GM21825 (cell line): Measurements from ENCODE around the gene CFAP299.
A peak's percentile ranks its signal among the peaks of the same experiment; 100 is the strongest.
"Not testable (repeated sequence)": the region's sequence is repeated elsewhere in the genome, so short reads cannot be mapped to it uniquely, and the experiment has no call there.

ENCODE experiments used
- ATAC-seq: cut with Tn5 transposase; IDR thresholded peaks from one replicate; pipeline ENCODE4 v1.9.1; 2021; ENCODE audit warnings: mild to moderate bottlenecking, moderate library complexity; ENCODE audit not compliant: unreplicated experiment

Gene CFAP299

DNA sequence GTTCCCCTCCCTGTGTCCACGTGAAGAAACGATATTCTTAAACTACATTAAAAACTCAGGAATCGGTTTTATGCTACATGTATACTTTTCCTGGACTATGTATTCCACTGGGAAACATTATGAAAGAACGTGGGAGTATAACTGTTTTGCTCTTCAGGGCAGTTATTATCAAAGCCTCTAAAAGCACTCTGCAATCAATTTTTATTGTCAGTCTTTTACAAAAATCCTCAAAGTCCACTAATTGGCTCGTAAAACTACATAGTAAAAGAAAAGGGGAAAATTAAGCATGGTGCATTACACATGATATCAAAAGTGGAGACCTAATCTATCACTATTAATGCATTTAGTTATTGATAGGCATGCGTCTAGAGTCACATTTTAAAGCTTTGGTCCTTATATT is 11.4 kb upstream of the CFAP299 start:
- no peak for ATAC-seq

- ATAC-seq, result no peak
Measured at GRCh38 chr4:80331693-80332092, 3.8 kb upstream of the CFAP299 start.

DNA sequence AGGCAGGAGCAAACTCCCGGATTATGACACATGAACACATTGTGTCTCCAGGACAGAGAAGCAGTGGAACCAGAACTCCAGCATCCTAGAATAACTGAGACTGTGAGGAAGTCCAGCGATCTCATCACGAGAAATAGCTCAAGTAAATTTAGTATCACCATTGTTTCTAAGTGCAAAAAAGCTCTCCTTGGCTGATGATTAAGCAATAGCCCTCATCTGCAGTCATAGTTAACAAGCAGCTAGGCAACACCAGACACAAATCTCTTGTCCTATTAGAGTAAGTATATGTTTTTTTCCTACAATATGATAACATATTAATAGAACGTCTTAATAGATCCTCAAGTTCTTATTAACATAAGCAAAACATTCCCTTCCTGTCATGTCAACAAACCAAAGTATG is 2.4 kb upstream of the CFAP299 start:
- no peak for ATAC-seq

DNA sequence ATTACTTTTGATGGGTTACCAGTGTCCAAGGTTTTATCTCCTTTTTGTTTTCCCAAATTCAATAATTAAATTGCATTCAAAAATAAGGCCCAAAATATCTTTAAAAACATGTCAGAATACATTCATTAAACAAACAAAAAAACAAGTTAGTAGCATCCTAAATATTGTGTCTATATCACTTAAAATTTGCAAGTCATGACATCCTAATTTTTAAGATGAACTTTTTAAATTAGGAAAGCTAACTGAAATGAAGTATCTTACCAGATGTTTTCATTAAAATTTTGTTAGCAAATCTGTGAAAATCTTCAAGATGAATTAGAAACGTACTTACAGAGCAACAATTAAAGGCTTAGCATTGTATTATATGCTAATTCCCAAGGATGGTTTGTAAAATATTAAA is 962 bp upstream of the CFAP299 start:
- no peak for ATAC-seq

DNA sequence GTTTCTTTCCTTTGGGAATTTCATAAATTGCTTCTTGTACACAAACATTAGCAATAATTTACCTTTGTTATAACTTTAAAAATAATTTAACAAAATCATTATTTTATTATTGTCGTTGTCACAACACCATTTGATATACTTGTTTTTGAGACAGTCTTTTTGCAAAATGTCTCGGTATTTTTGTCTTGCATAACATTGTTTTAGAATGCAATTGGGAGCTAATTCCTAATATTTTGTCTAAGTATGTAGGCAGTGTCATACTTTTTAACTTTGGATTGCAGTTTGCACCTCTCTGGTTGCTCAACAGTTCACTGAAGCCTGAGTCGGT is 340 bp upstream of the CFAP299 start:
- no peak for ATAC-seq

- no peak for ATAC-seq
Measured at GRCh38 chr4:80336582-80336981, 1.1 kb downstream of the CFAP299 start.

GRCh38 chr4:80340036-80340435 is 4.5 kb downstream of the CFAP299 start:
- ATAC-seq, result no peak

- not testable (repeated sequence) for ATAC-seq
Measured at GRCh38 chr4:80342684-80343083, 7.2 kb downstream of the CFAP299 start.

DNA sequence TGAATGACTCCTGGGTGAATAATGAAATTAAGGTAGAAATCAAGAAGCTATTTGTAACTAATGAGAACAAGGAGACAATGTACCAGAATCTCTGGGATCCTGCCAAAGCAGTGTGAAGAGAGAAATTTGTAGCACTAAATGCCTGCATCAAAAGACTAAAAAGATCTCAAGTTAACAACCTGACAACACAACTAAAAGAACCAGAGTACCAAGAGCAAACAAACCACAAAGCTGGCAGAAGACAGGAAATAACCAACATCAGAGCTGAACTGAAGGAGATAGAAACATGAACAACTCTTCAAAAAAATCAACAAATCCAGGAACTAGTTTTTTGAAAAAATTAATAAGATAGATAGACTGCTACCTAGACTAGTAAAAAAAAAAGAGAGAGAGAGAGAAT is 8.4 kb downstream of the CFAP299 start:
- no peak for ATAC-seq

GRCh38 chr4:80360084-80360483 is 24.6 kb downstream of the CFAP299 start:
- ATAC-seq, result no peak

DNA sequence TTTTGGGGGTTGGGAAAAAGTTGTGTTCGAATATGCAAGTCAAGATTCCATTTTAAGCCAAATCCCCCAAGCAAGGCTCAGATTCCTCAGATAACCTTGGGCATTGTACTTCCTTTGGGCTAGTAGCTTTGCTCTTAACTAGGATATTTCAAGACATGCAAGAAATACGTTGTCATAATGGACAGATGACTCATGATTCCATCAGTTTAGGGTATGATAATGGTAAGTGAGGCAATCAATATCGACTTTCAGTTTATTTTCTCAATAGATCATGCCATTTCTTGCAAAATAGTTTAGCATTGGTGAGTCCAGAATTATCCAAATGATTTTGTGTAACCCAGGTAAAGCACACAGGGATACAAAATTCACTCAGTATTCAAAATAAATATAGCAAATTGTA is 25.4 kb downstream of the CFAP299 start:
- ATAC-seq, result no peak

DNA sequence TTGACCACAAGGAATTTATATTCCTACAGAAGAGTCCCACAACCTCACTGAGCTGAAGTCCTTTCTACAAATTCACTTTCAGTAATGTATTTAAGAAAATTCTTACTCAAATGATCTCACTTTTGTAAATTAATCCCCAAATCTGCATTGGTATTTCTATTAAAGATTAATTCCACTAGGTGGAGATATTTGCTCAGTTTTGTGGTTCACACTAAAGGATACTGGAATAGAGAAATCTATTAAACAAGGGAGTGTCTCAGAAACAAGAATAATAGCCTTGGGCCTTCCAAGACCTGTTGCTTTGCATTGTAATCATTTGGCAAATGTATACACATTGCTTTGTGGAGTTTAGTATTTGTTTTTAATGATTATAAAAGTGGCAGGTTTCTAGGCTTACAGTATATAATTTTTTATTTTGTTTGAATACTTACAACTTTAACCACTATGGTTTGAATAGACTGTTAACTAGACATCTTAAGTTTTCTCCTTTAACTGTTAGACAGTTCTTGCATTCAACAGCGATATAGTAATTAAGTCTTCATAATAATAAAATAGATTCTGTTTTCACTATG is 25.9 kb downstream of the CFAP299 start:
- ATAC-seq, result no peak

GRCh38 chr4:80362578-80363181 is 27.1 kb downstream of the CFAP299 start:
- ATAC-seq, result peak; percentile 64

- peak; percentile 83 for ATAC-seq
Measured at GRCh38 chr4:80365928-80366327, 30.4 kb downstream of the CFAP299 start.

DNA sequence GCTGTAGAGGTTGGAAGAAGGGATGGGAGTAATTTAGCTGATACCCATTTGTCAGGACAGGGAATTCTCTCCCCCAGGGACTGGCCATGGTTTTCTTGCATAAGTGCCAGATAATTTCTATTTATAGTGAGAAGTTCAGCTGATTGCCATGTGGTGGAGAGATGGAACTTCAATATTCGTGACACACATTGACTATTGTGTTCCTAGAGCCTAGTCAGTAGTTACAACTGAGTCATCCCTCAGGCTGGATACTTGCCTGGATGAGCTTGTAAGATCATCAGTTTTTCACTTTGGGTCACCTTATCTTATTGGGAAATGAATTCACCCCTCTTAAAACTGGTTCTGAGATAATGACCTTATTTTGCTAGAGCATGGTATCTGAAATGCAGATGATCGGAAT is 32.2 kb downstream of the CFAP299 start:
- no peak for ATAC-seq

GRCh38 chr4:80370635-80371034 is 35.1 kb downstream of the CFAP299 start:
- no peak for ATAC-seq

DNA sequence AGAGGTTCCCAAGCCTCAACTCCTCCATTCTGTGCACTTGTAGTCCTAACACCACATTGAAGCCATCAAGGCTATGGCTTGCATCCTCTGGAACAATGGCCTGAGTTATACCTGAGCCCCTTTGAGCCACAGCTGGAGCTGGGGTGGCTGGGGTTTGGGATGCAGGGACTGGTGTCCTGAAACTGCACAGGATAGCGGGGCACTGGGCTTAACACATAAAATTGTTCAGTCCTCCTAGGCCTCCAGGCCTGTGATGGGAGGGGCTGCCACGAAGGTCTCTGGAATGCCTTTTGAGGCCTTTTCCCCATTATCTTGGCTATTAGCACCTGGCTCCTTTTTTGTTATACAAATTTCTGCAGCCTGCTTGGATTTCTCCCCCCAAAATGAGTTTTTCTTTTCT is 35.5 kb downstream of the CFAP299 start:
- no peak for ATAC-seq

DNA sequence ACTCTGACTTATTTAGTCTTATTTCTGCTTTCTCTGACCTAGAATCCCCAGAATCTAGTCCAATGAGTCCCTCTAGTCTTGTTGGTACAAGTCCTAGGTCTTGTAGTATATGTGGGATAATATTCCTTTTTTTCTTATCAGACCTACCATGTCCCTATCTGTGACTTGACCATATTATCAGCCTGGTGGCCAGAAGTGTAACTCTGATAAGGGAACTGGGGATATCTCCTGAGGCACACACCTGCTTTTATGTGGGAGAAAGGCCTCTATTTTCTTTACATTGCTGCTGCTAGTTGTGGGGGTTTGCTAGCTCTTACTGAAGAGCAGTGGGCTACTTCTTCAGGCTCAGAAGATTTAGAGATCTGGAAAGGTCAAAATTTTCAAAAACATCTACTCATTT is 38.6 kb downstream of the CFAP299 start:
- ATAC-seq, result no peak

GRCh38 chr4:80382090-80382832 is 46.7 kb downstream of the CFAP299 start:
- no peak for ATAC-seq

DNA sequence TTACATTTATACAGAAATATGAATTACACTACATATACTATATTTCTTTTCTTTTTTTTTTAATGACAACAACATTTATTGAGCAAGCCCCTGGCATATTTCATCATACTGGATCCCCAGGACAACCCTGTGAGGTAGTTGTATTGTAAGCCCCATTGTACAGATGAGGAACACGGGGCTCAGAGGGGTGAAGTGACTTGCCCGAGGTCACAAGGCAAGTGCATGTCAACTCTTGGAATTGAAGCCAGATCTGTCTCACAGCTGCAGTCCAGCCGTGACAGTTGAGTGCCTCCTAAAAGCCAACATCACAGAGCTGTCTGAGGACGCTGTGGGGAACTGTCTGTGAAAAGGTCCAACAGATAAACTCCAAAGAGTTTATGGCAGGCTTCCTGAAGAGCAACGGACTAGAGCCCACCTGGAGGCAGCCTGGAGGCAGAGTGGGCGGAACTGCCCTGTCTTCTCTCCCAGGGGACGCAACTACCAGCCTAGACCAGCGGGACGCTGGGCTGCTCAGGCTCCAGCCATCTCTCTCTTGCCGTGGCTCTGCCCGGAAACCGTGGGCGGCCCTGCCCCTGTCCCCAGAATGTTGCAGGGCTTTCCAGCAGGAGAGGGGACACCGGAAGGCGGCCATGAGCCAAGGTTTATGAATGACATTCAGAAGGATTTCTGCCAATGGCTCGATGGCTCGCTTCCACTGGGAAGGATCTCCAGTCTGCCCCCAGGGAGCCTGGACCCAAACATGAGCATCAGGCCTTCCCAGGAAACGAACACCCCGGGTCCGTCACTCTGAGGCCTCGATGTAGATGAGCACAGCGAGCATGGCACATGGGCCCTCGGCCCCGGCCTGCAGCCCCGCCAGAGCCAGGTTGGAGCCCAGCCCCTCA is 50.1 kb downstream of the CFAP299 start:
- ATAC-seq, result no peak

GRCh38 chr4:80386281-80386886 is 50.9 kb downstream of the CFAP299 start:
- no peak for ATAC-seq
